Glutamatergic neuron (in vitro differentiated cells): ENCODE measurements around the gene ANO1. TPM values are rescaled to one million over a fixed set of nuclear protein-coding genes. Genes with fewer than 3 reads are reported as not detected.
A peak's percentile ranks its signal among the peaks of the same experiment; 100 is the strongest.

Source experiments
- DNase-seq: peaks from one replicate; pipeline ENCODE4 v3.0.0; 2022
- H3K27ac Mint-ChIP-seq: one replicate; pipeline ENCODE4 v1.8.0; 2020; ENCODE audit warnings: mild to moderate bottlenecking, mixed read lengths, inconsistent platforms; ENCODE audit not compliant: unreplicated experiment
- H3K27me3 Mint-ChIP-seq: one replicate; pipeline ENCODE4 v1.8.0; 2020; ENCODE audit warnings: mild to moderate bottlenecking, moderate library complexity, mixed read lengths, inconsistent platforms; ENCODE audit not compliant: unreplicated experiment
- H3K36me3 Mint-ChIP-seq: one replicate; pipeline ENCODE4 v1.8.0; 2020; ENCODE audit warnings: mild to moderate bottlenecking, mixed read lengths, inconsistent platforms; ENCODE audit not compliant: unreplicated experiment
- H3K4me1 Mint-ChIP-seq: one replicate; pipeline ENCODE4 v1.8.0; 2020; ENCODE audit warnings: mild to moderate bottlenecking, low read depth, mixed read lengths, inconsistent platforms; ENCODE audit not compliant: unreplicated experiment
- H3K4me3 Mint-ChIP-seq: one replicate; pipeline ENCODE4 v1.8.0; 2020; ENCODE audit warnings: mild to moderate bottlenecking, mixed read lengths, inconsistent platforms; ENCODE audit not compliant: unreplicated experiment
- H3K9me3 Mint-ChIP-seq: one replicate; pipeline ENCODE4 v1.8.0; 2020; ENCODE audit warnings: mild to moderate bottlenecking, moderate library complexity, mixed read lengths, inconsistent platforms; ENCODE audit not compliant: unreplicated experiment
- total RNA-seq: library from RNA; stranded (reverse); fragmentation: NEBNext Ultra II Directional; extraction: Animal tissue kit (Norgen Biotek cat#: 25700); gene quantifications from one replicate; pipeline ENCODE4 v1.2.1, GENCODE V29; 2021; ENCODE audit not compliant: unreplicated experiment
- TF ChIP-seq, protein P1 (sequence below): fragments of 200-600 bp; sonication (generic); IDR thresholded peaks from one replicate; pipeline ENCODE4 v1.5.0; 2021; ENCODE audit not compliant: partially characterized antibody, unreplicated experiment

The ANO1 gene
- total RNA-seq, 1 donor from 2014 or later = not detected

DNA sequence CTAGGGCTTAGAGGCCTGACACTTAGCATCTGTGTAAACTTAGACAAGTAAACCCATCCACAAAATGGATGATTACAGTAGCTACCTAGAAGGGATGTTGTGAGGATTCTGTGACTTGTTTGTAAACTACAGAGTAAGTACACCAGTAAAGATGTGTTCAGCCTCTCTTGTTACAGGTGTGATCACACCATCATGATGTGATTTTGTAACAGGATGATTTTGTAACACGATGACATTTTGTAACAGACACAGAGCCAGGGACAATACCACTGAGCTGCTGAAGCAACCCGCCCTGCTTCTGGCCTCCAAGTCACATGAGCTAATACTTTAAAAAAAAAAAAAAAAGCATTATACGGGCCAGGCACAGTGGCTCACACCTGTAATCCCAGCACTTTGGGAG, 142.0 kb downstream of the ANO1 start:
- TF ChIP-seq, protein P1, sequence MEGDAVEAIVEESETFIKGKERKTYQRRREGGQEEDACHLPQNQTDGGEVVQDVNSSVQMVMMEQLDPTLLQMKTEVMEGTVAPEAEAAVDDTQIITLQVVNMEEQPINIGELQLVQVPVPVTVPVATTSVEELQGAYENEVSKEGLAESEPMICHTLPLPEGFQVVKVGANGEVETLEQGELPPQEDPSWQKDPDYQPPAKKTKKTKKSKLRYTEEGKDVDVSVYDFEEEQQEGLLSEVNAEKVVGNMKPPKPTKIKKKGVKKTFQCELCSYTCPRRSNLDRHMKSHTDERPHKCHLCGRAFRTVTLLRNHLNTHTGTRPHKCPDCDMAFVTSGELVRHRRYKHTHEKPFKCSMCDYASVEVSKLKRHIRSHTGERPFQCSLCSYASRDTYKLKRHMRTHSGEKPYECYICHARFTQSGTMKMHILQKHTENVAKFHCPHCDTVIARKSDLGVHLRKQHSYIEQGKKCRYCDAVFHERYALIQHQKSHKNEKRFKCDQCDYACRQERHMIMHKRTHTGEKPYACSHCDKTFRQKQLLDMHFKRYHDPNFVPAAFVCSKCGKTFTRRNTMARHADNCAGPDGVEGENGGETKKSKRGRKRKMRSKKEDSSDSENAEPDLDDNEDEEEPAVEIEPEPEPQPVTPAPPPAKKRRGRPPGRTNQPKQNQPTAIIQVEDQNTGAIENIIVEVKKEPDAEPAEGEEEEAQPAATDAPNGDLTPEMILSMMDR = no peak
- H3K27me3 Mint-ChIP-seq = peaks cover 6% of the 10 kb centered on the region
- H3K4me3 Mint-ChIP-seq = no peak overlapping the region
- DNase-seq = no peak
- H3K4me1 Mint-ChIP-seq = peaks cover 9% of the 10 kb centered on the region
- H3K9me3 Mint-ChIP-seq = peaks cover 1% of the 10 kb centered on the region
- H3K27ac Mint-ChIP-seq = no peak overlapping the region
- no peaks in the 10 kb centered on the region for H3K36me3 Mint-ChIP-seq

DNA sequence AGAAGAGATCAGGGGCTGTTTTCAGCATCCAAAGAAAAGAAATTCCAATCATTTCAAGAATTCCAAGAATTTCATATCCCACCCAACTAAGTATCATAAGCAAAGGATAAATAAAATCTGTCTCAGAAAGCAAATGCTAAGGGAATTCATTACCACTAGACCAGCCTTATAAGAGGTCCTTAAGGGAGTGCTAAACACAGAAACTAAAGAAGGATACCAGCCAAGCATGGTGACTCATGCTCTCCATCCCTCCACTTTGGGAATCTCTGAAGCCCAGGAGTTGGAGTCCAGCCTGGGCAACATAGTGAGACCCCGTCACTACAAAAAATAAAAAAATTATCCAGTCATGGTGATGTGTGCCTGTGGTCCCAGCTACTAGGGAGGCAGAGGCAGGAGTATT, 142.8 kb downstream of the ANO1 start:
- no peaks in the 10 kb centered on the region for H3K36me3 Mint-ChIP-seq
- DNase-seq = no peak
- H3K27me3 Mint-ChIP-seq = peaks cover 6% of the 10 kb centered on the region
- no peak overlapping the region for H3K4me3 Mint-ChIP-seq
- H3K4me1 Mint-ChIP-seq = peaks cover 9% of the 10 kb centered on the region
- TF ChIP-seq, protein P1 = no peak
- no peak overlapping the region for H3K27ac Mint-ChIP-seq
- peaks cover 1% of the 10 kb centered on the region for H3K9me3 Mint-ChIP-seq

DNA sequence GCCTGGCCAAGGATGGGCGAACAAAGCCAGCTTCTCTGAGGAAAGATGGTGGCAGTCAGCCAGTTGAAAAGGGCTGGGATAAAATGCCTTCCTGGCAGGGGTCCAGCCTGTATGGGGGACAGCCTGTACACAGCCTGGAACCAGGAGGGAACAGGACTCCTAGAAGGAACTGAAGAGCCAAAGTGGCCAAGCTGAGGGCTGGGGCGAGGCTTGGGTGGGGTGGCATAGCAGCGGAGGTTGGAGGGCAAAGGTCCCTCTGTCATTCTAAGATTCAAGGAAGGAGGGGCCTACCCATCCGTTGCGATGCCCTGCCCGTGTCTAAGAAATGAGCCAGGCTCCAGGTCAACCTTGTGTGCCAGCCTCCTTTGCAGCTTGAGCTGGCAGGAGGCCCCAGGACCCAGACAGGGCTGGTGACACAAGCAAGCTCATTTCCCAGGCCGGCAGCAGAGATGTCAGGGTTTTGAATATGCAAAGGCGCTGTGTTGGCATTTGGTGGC, 147.6 kb downstream of the ANO1 start:
- Mint-ChIP-seq H3K4me1 (no peaks in the 10 kb centered on the region), H3K4me3 (no peak overlapping the region), H3K27me3 (no peaks in the 10 kb centered on the region), H3K36me3 (no peaks in the 10 kb centered on the region), H3K9me3 (peaks cover 3% of the 10 kb centered on the region), H3K27ac (no peak overlapping the region)
- TF ChIP-seq, protein P1 = no peak
- DNase-seq = no peak

DNA sequence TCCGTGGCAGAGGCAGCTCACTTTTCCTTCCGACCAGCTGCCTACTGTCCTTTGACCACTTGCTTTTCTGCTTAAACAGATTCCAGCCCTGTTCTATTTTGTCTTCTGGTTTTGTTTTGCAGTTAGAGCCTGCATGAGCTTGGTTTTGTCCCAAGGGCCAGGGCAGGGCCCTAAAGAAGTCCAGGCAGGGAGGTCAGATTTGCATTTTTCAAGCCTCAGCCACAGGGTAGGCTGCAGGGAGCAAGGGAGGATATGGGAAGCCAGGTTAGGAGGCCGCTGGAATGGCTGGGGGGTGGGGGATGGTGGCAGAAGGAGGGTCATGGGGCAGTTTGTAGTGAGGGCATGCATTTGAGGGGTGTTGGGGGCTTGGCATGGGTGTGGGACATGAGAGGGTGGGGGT, 148.1 kb downstream of the ANO1 start:
- H3K4me3 Mint-ChIP-seq = no peak overlapping the region
- no peak for DNase-seq
- no peaks in the 10 kb centered on the region for H3K36me3 Mint-ChIP-seq
- no peaks in the 10 kb centered on the region for H3K4me1 Mint-ChIP-seq
- no peak overlapping the region for H3K27ac Mint-ChIP-seq
- H3K9me3 Mint-ChIP-seq = peaks cover 3% of the 10 kb centered on the region
- TF ChIP-seq, protein P1 = no peak
- no peaks in the 10 kb centered on the region for H3K27me3 Mint-ChIP-seq

DNA sequence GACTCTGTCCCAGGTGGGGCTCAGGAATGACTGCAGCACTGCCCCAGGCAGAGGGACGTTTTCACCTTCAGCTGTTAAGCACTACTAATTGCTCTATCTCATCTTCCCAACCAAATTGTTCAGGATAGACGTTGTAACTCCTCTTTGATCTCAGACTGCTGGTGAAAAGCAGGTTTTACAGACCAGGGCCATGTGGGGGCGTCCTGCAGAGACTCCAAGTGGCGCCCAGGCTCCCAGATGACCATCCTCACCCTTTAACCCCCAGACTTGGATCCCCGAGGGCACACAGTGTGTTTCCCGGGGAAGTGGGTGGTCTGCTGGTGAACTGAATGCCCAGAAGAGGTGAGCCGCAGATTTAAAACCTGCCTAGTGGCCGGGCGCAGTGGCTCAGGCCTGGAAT, 148.8 kb downstream of the ANO1 start:
- TF ChIP-seq, protein P1 = peak; percentile 29
- H3K4me3 Mint-ChIP-seq = no peak overlapping the region
- DNase-seq = peak; percentile 44
- H3K27me3 Mint-ChIP-seq = no peaks in the 10 kb centered on the region
- H3K36me3 Mint-ChIP-seq = no peaks in the 10 kb centered on the region
- H3K4me1 Mint-ChIP-seq = no peaks in the 10 kb centered on the region
- peaks cover 3% of the 10 kb centered on the region for H3K9me3 Mint-ChIP-seq
- H3K27ac Mint-ChIP-seq = no peak overlapping the region
